GM12891 (cell line): ENCODE results near the gene KCNH1.

Experiments used
- POLR2A ChIP-seq: IDR thresholded peaks from 2 replicates; pipeline ENCODE4 v1.6.1; 2011; ENCODE audit warnings: low read depth, low read length, control low read depth
- POLR2AphosphoS5 ChIP-seq: IDR thresholded peaks from 2 replicates; pipeline ENCODE4 v1.6.1; 2011; ENCODE audit warnings: low read depth, low read length, control low read depth
- POU2F2 ChIP-seq: IDR thresholded peaks from 2 replicates; pipeline ENCODE4 v1.6.1; 2011; ENCODE audit warnings: low read depth, mild to moderate bottlenecking, control low read depth, low read length, moderate library complexity

DNA sequence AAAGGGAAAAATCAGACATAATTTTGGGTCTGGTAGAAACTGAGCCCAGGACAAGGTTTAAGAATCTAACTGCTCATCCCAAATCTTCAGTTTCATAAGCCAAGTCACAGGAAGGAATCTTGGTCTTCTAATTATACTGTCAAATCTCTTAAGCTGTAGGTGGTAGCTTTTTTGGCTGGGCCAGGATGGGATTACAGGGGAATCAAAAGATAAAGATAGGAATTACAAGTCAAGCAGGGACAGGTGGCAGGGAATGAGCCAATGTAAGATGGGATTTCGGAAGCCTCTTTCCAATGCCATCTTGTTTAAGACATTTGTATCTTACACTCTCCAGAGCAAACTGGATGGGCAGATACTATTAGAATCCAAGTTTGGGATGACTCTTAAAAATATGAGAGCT, 383.5 kb downstream of the KCNH1 start:
- no peak for TF ChIP-seq POLR2A
- no peak for TF ChIP-seq POLR2AphosphoS5
- no peak for TF ChIP-seq POU2F2
